GM13977 (cell line): ENCODE measurements around the gene CELF1.

ENCODE experiments used
- DNase-seq: peaks from one replicate; pipeline ENCODE4 v3.0.0; 2012; ENCODE audit warnings: low spot score
- in situ Hi-C: fragments of 300-500 bp; cut with MboI; formaldehyde crosslinking; loops from one replicate; pipeline ENCODE4 v1.12.0; 2022; ENCODE audit warnings: low sequenced_read_pairs, low pct_unique_long_range_greater_than_20kb, mixed read lengths, inconsistent platforms; ENCODE audit not compliant: unreplicated experiment
- TF ChIP-seq, protein P1 (sequence below): IDR thresholded peaks from 2 replicates; pipeline ENCODE4 v1.5.1; 2012; ENCODE audit warnings: mild to moderate bottlenecking, control low read depth; ENCODE audit not compliant: insufficient read depth; ENCODE audit errors: extremely low read depth, missing control alignments

Gene CELF1

DNA sequence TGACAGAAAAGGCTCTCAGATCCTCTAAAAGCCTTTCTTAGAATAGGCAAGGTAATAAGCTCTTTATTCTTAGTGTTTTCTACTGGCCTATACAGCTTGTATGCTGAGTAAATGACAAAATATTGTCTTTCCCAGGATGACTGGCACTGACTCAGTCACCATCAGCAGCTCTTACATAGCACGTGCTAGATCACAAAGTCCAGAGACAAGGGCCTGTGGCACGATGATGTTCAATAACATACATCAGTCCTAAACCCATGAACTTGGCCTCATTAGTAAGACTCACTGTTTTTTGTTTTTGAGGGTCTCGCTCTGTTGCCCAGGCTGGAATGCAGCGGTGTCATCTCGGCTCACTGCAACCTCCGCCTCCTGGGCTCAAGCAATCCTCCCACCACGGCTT, 42.7 kb downstream of the CELF1 start:
- no peak for DNase-seq
- TF ChIP-seq, protein P1, sequence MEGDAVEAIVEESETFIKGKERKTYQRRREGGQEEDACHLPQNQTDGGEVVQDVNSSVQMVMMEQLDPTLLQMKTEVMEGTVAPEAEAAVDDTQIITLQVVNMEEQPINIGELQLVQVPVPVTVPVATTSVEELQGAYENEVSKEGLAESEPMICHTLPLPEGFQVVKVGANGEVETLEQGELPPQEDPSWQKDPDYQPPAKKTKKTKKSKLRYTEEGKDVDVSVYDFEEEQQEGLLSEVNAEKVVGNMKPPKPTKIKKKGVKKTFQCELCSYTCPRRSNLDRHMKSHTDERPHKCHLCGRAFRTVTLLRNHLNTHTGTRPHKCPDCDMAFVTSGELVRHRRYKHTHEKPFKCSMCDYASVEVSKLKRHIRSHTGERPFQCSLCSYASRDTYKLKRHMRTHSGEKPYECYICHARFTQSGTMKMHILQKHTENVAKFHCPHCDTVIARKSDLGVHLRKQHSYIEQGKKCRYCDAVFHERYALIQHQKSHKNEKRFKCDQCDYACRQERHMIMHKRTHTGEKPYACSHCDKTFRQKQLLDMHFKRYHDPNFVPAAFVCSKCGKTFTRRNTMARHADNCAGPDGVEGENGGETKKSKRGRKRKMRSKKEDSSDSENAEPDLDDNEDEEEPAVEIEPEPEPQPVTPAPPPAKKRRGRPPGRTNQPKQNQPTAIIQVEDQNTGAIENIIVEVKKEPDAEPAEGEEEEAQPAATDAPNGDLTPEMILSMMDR = no peak
- in situ Hi-C loops = loop anchor here (25.0 kb wide), 1 partner anchor 602 kb away; no protein-coding TSS in a partner anchor

DNA sequence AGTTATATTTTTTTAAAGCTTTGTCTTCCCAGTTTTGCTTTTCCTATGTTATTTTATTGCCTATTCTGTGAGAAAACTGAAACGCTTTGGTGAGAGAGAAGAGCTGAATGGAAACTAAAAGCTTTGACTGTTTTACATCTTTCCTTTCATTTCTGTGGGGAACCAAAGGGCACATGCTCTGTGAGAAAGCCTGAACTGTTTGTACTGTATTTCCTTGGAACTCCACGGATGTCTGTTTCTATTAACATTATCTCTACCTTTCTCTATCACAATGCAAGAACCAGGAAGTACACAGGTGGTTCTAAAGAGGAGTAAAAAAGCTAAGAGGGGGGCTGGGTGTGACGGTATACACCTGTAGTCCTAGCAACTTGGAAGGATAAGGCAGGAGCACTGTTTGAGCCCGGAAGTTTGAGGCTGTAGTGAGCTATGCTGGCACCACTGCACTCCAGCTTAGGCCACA, 43.8 kb downstream of the CELF1 start:
- DNase-seq = no peak
- in situ Hi-C loops = loop anchor here (25.0 kb wide), 1 partner anchor 603 kb away; no protein-coding TSS in a partner anchor
- TF ChIP-seq, protein P1 = no peak

DNA sequence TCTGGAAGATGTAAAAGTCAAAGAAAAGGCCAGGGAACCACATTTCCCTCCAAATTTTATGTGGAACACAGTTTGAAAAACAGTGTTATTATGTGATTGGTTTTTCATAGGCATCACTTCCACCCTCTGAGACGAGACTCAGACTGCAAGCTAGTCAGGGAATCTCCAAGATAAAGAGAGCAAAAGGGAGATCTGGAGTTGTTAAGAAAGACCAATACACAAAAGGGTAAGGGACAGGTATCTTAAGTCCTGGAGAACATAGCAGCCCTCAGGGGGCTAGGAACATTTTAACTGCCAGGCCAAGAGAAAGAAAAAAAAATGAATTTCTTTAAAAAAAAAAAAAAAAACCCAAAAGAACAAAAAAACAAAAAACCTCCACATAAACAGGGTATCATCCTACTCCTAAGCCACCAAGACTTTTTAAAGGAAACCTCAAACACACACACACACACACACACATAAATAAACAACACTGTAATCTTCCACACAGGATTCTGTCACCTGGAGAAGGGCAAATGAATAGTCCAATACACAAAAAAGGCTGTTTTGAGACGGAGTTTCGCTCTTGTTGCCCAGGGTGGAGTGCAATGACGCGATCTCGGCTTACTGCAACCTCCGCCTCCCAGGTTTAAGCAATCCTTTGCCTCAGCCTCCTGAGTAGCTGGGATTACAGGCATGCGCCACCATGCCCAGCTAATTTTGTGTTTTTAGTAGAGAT, 44.5 kb downstream of the CELF1 start:
- TF ChIP-seq, protein P1 = no peak

DNA sequence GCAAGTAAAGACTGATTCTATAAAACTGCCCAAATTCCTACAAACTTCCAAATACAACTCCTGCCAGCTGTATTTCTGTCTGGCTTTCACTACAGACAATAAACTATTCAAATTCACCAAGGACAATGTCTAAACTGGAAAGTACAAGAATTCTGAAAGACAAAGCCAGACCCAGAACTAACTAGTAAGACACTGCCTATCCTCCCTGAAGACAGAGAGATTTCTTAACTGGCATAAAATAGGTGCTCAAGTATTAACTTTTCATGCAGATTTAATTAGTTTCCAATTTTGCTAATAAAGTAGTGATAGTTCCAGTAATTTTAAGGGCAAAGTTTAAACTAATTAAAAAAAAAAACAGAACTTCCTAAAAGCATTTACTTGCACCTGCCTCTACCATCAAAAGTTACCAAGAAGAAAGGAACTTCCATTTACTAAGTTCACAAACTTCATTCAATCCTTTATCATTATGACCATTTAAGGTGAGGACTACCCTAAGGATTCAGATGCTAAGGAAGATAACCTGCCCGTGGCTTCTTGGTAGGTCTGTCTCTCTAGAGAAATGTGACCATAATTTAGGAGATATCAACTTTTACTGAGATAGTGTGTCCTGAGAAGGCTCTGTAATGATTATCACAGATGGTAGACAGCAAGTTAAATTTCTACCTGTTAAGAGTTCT, 45.2 kb downstream of the CELF1 start:
- in situ Hi-C loops = loop anchor here (25.0 kb wide), 1 partner anchor 605 kb away; no protein-coding TSS in a partner anchor
- TF ChIP-seq, protein P1 = no peak
- no peak for DNase-seq

More for the DNA sequence above, 44.5 kb downstream of the CELF1 start:
- no peak for DNase-seq
- in situ Hi-C loops = loop anchor here (25.0 kb wide), 1 partner anchor 604 kb away; no protein-coding TSS in a partner anchor

DNA sequence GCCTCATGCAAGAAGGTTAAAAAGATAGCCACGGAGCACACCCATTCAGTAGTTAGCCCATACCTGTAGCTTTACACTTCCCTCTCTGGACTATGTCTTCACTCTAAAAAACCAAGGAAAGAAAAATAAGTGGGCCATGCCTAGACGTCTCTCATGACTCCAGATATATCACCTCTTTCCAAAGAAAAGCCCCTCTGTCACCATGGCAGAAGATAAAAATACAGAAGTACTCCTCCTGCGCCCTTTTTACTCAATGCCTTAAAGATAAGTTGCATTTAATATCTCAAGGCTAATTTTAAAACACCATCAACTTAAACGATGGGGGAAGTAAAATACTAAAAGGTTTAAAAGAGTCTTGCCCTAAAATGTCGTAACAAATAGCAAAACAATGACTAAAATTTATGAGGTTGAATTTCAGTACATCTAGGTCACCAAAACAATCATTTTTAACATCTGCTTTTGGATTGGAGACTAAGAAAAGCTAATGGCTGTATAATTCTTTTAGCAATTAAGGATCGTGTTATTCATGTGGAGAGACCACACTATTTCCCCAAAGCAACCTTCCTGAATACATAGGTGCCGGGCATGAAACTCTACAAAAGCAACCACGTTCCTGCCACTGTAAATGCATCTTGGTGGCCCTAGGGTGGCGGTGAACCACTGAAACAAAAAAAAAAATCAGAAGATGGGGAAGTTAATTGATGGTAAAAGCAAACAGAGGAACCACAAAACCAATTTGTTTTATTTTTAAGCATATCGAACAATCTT, 46.0 kb downstream of the CELF1 start:
- DNase-seq = no peak
- in situ Hi-C loops = loop anchor here (25.0 kb wide), 1 partner anchor 605 kb away; no protein-coding TSS in a partner anchor
- TF ChIP-seq, protein P1 = peak; percentile 11

DNA sequence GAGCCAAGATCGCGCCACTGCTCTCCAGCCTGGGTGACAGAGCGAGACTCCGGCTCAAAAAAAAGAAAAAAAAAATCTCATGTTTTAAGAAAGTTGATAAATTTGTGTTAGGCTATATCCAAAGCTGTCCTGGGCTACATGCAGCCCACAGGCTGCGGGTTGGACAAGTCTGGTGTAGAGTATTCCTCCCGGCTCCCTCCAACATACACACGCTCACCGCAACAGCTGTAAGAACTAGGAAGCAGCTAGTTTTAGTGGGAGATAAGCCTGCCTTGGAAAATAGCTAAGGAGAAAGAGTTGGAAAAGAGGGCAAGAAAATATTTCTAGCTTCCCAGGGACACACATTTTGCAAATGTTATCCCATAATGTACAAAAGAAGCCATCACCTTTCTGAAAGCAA, 46.6 kb downstream of the CELF1 start:
- TF ChIP-seq, protein P1 = no peak
- no peak for DNase-seq
- in situ Hi-C loops = loop anchor here (25.0 kb wide), 1 partner anchor 606 kb away; no protein-coding TSS in a partner anchor
